Left cardiac atrium (tissue), 4 donors: ENCODE data around the gene CAPN10. TPM values are rescaled to one million over a fixed set of nuclear protein-coding genes. Genes with fewer than 3 reads are reported as not detected.

Experiments used
- ATAC-seq, 2 donors: fragments of 200-7000 bp; cut with Tn5 transposase; one replicate each; pipeline ENCODE4 v1.9.1; 2020; ENCODE audit warnings: mild to moderate bottlenecking in 2 of 2, moderate library complexity in 2 of 2
- DNase-seq: peaks from one replicate; pipeline ENCODE4 v3.0.0-alpha.2; 2020
- intact Hi-C, 2 donors: fragments of 100-400 bp; cut with DNase I; formaldehyde crosslinking; loops; one replicate each; pipeline versions ENCODE4 v1.14.1 to v1.15.1; 2022 to 2023
- total RNA-seq, 2 donors: library from RNA; stranded (reverse); fragmentation: NEBNext Ultra II Directional; extraction: Animal tissue kit (Norgen Biotek cat#: 25700); gene quantifications; one replicate each; pipeline ENCODE4 v1.2.1, GENCODE V29; 2021
- donor health status: DM: no; HTN: yes; CAD: no.
- donor health status: DM: no; HTN: yes; CAD: no; lungs with severe emphysema.
- donor health status: DM: yes; HTN: yes; CAD: no.
- donor health status: Dilated cardiomyopathy.

CAPN10 gene
- total RNA-seq, 2 donors from 2014 or later = 17.9 to 26.6 TPM

- intact Hi-C loops = no loop called here
- DNase-seq (peak; percentile 22), ATAC-seq (peak; percentile 2 to 40)
Observed at GRCh38 chr2:240596080-240596460, 9.5 kb downstream of the CAPN10 start.

- ATAC-seq = peak; percentile 46 to 74
- intact Hi-C loops = no loop called here
Observed at GRCh38 chr2:240596491-240596931, 10.0 kb downstream of the CAPN10 start.

GRCh38 chr2:240597054-240597418 is 10.5 kb downstream of the CAPN10 start:
- intact Hi-C loops = no loop called here
- DNase-seq (no peak), ATAC-seq (no peak)

More at GRCh38 chr2:240596491-240596931, 10.0 kb downstream of the CAPN10 start:
- peak; percentile 64 for DNase-seq

GRCh38 chr2:240597419-240598181 is 11.1 kb downstream of the CAPN10 start:
- peak; percentile 17 for DNase-seq
- no peak for ATAC-seq
- intact Hi-C loops = no loop called here

- DNase-seq (peak; percentile 18), ATAC-seq (no peak)
- intact Hi-C loops = no loop called here
Observed at GRCh38 chr2:240598311-240598911, 11.9 kb downstream of the CAPN10 start.

- ATAC-seq (no peak), DNase-seq (peak; percentile 18)
- intact Hi-C loops = no loop called here
Observed at GRCh38 chr2:240599141-240599583, 12.6 kb downstream of the CAPN10 start.

- intact Hi-C loops = no loop called here
- DNase-seq (peak; percentile 8), ATAC-seq (no peak)
Observed at GRCh38 chr2:240600451-240600961, 14.0 kb downstream of the CAPN10 start.

GRCh38 chr2:240601061-240601830 is 14.7 kb downstream of the CAPN10 start:
- intact Hi-C loops = no loop called here
- ATAC-seq = no peak
- DNase-seq = peak; percentile 31

GRCh38 chr2:240601831-240602160 is 15.3 kb downstream of the CAPN10 start:
- DNase-seq = peak; percentile 18
- intact Hi-C loops = no loop called here
- ATAC-seq = no peak

- intact Hi-C loops = no loop called here
- DNase-seq = peak; percentile 12
- ATAC-seq = no peak
Observed at GRCh38 chr2:240602266-240603050, 15.9 kb downstream of the CAPN10 start.

GRCh38 chr2:240603081-240603835 is 16.7 kb downstream of the CAPN10 start:
- DNase-seq = peak; percentile 14
- ATAC-seq = no peak
- intact Hi-C loops = no loop called here

- ATAC-seq (no peak), DNase-seq (peak; percentile 19)
- intact Hi-C loops = no loop called here
Observed at GRCh38 chr2:240603846-240604245, 17.3 kb downstream of the CAPN10 start.

GRCh38 chr2:240604291-240604938 is 17.9 kb downstream of the CAPN10 start:
- ATAC-seq (peak; percentile 86 to 93), DNase-seq (peak; percentile 87)
- intact Hi-C loops = no loop called here

GRCh38 chr2:240604939-240605716 is 18.6 kb downstream of the CAPN10 start:
- no peak for ATAC-seq
- DNase-seq = peak; percentile 7
- intact Hi-C loops = no loop called here

GRCh38 chr2:240605867-240606743 is 19.6 kb downstream of the CAPN10 start:
- intact Hi-C loops = no loop called here
- DNase-seq = peak; percentile 10
- no peak for ATAC-seq

GRCh38 chr2:240611601-240612210 is 25.2 kb downstream of the CAPN10 start:
- DNase-seq (peak; percentile 5), ATAC-seq (no peak)
- intact Hi-C loops = no loop called here
